Stimulated activated CD4-positive, alpha-beta T cell treated with anti-CD3 and anti-CD28 coated beads, Interleukin-2, amount 100 ng/mL, for 48 hours (primary cell): ENCODE results near the gene MIEF2.
"Not testable (repeated sequence)": the region's sequence is repeated elsewhere in the genome, so short reads cannot be mapped to it uniquely, and the experiment has no call there.

Experiments
- DNase-seq, 2 donors: peaks; one replicate each; pipeline ENCODE4 v3.0.0-alpha.2; 2020

The MIEF2 gene

GRCh38 chr17:18300725-18301480 is 40.4 kb downstream of the MIEF2 start:
- DNase-seq = no peak

DNA sequence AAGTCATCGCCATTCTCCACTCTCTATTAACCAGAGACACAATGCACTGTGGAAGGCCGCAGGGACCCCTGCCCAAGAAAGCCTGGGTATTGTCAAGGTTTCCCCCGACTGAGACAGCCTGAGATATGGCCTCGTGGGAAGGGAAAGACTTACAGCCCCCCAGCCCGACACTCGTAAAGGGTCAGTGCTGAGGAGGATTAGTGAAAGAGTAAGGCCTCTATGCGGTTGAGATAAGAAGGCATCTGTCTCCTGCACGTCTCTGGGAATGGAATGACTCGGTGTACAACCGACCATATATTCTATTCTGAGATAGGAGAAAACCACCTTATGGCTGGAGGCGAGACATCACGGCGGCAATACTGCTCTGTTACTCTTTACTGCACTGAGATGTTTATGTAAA is 42.7 kb downstream of the MIEF2 start:
- not testable (repeated sequence) for DNase-seq

GRCh38 chr17:18309202-18309601 is 48.7 kb downstream of the MIEF2 start:
- DNase-seq = no peak

GRCh38 chr17:18314059-18314730 is 53.7 kb downstream of the MIEF2 start:
- DNase-seq = no peak

DNA sequence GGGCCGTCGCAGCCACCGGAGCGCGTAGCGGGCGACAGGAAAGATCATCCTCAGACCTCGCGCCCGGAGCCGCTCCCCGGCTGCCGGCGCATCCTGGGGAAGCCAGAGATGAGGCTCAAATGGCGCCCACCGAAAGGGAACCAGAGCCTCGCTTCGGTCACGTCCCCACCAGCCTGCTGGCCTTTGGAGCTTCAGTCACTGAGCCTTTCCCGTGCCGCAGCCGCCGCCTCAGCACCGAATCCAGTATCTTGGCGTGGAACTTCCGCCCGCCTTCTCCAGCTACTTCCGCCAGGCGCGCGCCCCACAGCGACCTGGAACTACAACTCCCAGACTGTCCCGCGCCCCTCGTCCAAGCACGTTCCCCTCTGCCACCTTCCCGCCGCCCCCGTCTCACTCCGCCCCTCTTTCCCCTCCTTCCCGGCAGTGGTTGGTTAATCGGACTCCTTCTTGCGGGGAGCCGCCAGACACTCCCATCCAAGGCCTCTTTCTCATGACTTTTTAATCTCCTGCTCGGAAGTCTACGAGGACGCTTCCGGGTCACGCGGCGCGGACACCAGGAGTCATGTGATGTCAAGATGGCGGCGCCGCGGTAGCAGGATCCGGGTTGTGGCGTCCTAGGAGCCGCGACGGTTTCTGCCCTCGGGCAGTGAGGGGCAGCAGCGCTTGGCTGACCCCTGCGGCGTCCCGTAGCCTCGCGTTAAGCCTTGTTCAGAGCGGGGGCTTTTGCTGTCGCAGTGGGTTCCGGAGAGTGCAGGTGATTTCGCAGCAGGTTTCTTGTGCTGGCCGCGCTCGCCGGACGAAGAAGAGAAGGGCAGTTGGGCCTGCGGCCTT is 54.5 kb downstream of the MIEF2 start, which contains the start of the genes SMCR8 and TOP3A:
Gene SMCR8 (plus strand): TSS at position 563 of the 831 bp plus-strand sequence. CDS start 497 bp downstream, outside the sequence.
Gene TOP3A (minus strand): TSS at position 264 of the 831 bp plus-strand sequence. CDS start 216 bp downstream, at position 48.
- DNase-seq = peak; percentile 94

- DNase-seq = no peak
Measured at GRCh38 chr17:18315562-18315922, 55.1 kb downstream of the MIEF2 start.

GRCh38 chr17:18315961-18316360 is 55.5 kb downstream of the MIEF2 start:
- no peak for DNase-seq
